ENCODE results near the gene NOS1.

- TF ChIP-seq CTCF (conservative IDR thresholded peaks at IDR 0.05; ENCODE audit: low read depth in 2 of 2) (no peak), EZH2 (IDR thresholded peaks at IDR 0.05; ENCODE audit: low read depth, unreplicated experiment) (no peak), JUNB (IDR thresholded peaks at IDR 0.05; ENCODE audit: unreplicated experiment) (no peak), POLR2AphosphoS5 (IDR thresholded peaks at IDR 0.05; ENCODE audit: low read depth) (no peak), ZNF114 (CRISPR knock-in tag; IDR thresholded peaks at IDR 0.05) (no peak), EZH2phosphoT487 (IDR thresholded peaks at IDR 0.05; ENCODE audit: unreplicated experiment) (no peak), REST (IDR thresholded peaks at IDR 0.05; ENCODE audit: unreplicated experiment) (no peak), CREB1 (CRISPR knock-in tag; IDR thresholded peaks at IDR 0.05; ENCODE audit: low read depth) (no peak), ETS1 (IDR thresholded peaks at IDR 0.05) (no peak), STAT1 (IDR thresholded peaks at IDR 0.05; ENCODE audit: unreplicated experiment) (no peak), NANOG (IDR thresholded peaks at IDR 0.05; ENCODE audit: borderline replicate concordance) (no peak), ZNF331 (CRISPR knock-in tag; IDR thresholded peaks at IDR 0.05; ENCODE audit: low read depth) (no peak)
Observed at GRCh38 chr12:117169548-117169947, 191.9 kb downstream of the NOS1 start.
